SK-N-SH treated with all-trans-retinoic acid at 6 μM for 48 hours (cell line): ENCODE measurements around the gene RB1.

ENCODE experiments used
- BACH2 ChIP-seq: fragments of 250-450 bp; sonication (Bioruptor Pico); IDR thresholded peaks from 2 replicates; pipeline ENCODE4 v1.9.0; 2021; ENCODE audit warnings: mild to moderate bottlenecking, borderline replicate concordance
- ESRRG ChIP-seq: fragments of 250-450 bp; sonication (Bioruptor Pico); IDR thresholded peaks from 2 replicates; pipeline ENCODE4 v1.6.1; 2021; ENCODE audit warnings: mild to moderate bottlenecking
- POU6F1 ChIP-seq: fragments of 250-450 bp; sonication (Bioruptor Pico); IDR thresholded peaks from 2 replicates; pipeline ENCODE4 v1.8.0; 2021; ENCODE audit warnings: low read depth, mild to moderate bottlenecking, moderate library complexity, borderline replicate concordance
- SNAI2 ChIP-seq: fragments of 250-450 bp; sonication (Bioruptor Pico); IDR thresholded peaks from 2 replicates; pipeline ENCODE4 v1.5.0; 2020; ENCODE audit warnings: mild to moderate bottlenecking, moderate library complexity
- TF ChIP-seq, protein P1 (sequence below): fragments of 250-450 bp; sonication (Bioruptor Pico); IDR thresholded peaks from 2 replicates; pipeline ENCODE4 v1.5.1; 2021; ENCODE audit warnings: mild to moderate bottlenecking, moderate library complexity

- TF ChIP-seq, protein P1, sequence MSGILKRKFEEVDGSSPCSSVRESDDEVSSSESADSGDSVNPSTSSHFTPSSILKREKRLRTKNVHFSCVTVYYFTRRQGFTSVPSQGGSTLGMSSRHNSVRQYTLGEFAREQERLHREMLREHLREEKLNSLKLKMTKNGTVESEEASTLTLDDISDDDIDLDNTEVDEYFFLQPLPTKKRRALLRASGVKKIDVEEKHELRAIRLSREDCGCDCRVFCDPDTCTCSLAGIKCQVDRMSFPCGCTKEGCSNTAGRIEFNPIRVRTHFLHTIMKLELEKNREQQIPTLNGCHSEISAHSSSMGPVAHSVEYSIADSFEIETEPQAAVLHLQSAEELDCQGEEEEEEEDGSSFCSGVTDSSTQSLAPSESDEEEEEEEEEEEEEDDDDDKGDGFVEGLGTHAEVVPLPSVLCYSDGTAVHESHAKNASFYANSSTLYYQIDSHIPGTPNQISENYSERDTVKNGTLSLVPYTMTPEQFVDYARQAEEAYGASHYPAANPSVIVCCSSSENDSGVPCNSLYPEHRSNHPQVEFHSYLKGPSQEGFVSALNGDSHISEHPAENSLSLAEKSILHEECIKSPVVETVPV (CRISPR knock-in tag) = no peak
- TF ChIP-seq SNAI2 (CRISPR knock-in tag) (no peak), ESRRG (CRISPR knock-in tag) (no peak), POU6F1 (no peak), BACH2 (CRISPR knock-in tag) (no peak)
Observed at GRCh38 chr13:48448285-48448958, 144.9 kb downstream of the RB1 start.
